ENCODE data around the gene CCN5.

Gene CCN5

DNA sequence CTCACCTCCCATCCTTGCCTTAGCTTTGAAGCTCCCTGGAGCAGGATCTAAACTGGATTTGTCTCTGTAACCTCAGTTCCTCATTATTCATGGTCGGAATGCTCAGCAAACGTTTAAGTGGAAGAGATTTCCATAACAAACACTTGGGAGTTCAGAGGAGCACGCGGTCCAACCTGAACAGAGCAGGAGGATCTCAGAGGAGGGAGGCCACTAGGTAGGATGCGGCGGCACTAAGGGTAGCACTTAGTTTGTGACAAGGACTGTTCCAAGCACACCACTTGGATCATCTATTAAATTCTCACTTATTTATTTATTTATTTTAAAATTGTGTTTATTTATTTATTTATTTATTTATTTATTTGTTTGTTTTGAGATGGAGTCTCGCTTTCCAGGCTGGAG lies 13.3 kb upstream of the CCN5 start:
- no peak for DNase-seq (ENCODE audit: low read depth in 1 of 2, low spot score in 1 of 2)
- TF ChIP-seq POLR2AphosphoS5 (IDR thresholded peaks at IDR 0.05; ENCODE audit: low read depth) (no peak), GABPA (IDR thresholded peaks at IDR 0.05; ENCODE audit: low read depth) (no peak), SPI1 (IDR thresholded peaks at IDR 0.05; ENCODE audit: borderline replicate concordance, low read depth) (no peak)
- TF ChIP-seq, protein P1, sequence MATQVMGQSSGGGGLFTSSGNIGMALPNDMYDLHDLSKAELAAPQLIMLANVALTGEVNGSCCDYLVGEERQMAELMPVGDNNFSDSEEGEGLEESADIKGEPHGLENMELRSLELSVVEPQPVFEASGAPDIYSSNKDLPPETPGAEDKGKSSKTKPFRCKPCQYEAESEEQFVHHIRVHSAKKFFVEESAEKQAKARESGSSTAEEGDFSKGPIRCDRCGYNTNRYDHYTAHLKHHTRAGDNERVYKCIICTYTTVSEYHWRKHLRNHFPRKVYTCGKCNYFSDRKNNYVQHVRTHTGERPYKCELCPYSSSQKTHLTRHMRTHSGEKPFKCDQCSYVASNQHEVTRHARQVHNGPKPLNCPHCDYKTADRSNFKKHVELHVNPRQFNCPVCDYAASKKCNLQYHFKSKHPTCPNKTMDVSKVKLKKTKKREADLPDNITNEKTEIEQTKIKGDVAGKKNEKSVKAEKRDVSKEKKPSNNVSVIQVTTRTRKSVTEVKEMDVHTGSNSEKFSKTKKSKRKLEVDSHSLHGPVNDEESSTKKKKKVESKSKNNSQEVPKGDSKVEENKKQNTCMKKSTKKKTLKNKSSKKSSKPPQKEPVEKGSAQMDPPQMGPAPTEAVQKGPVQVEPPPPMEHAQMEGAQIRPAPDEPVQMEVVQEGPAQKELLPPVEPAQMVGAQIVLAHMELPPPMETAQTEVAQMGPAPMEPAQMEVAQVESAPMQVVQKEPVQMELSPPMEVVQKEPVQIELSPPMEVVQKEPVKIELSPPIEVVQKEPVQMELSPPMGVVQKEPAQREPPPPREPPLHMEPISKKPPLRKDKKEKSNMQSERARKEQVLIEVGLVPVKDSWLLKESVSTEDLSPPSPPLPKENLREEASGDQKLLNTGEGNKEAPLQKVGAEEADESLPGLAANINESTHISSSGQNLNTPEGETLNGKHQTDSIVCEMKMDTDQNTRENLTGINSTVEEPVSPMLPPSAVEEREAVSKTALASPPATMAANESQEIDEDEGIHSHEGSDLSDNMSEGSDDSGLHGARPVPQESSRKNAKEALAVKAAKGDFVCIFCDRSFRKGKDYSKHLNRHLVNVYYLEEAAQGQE (IDR thresholded peaks at IDR 0.05; ENCODE audit: insufficient replicate concordance, low read depth) = no peak
- TF ChIP-seq, protein P2, sequence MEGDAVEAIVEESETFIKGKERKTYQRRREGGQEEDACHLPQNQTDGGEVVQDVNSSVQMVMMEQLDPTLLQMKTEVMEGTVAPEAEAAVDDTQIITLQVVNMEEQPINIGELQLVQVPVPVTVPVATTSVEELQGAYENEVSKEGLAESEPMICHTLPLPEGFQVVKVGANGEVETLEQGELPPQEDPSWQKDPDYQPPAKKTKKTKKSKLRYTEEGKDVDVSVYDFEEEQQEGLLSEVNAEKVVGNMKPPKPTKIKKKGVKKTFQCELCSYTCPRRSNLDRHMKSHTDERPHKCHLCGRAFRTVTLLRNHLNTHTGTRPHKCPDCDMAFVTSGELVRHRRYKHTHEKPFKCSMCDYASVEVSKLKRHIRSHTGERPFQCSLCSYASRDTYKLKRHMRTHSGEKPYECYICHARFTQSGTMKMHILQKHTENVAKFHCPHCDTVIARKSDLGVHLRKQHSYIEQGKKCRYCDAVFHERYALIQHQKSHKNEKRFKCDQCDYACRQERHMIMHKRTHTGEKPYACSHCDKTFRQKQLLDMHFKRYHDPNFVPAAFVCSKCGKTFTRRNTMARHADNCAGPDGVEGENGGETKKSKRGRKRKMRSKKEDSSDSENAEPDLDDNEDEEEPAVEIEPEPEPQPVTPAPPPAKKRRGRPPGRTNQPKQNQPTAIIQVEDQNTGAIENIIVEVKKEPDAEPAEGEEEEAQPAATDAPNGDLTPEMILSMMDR (IDR thresholded peaks at IDR 0.05; ENCODE audit: insufficient read depth, low read length) = no peak
- H3K4me3 ChIP-seq (replicated peaks; ENCODE audit: insufficient read depth, low read length) = no peak overlapping the region
- no peaks in the 10 kb centered on the region for H3K27me3 ChIP-seq (ENCODE audit: insufficient read depth, poor library complexity, severe bottlenecking)
- no peak overlapping the region for H3K27ac ChIP-seq (replicated peaks)

DNA sequence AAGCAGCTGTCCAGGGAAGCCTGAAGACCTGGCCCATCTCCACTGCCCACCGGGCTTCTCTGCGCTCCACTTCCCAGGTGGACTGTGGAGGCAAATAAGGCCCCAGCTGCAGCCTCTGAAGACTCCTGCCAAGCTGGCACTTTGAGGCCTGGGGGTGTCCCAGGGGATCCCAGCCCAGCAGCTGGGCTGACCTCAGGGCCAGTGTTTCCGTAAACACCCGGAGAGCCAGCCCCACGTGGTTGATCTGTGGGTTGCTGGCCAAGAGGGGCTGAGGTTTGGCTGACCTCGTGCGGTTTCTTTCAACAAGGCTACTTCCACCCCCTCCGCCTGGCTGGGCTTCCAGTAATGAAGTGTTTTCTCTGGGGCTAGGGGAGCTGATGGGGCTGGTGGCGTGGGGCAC lies 12.4 kb upstream of the CCN5 start:
- Histone ChIP-seq H3K27ac (replicated peaks) (no peak overlapping the region), H3K27me3 (ENCODE audit: insufficient read depth, poor library complexity, severe bottlenecking) (no peaks in the 10 kb centered on the region), H3K4me3 (replicated peaks; ENCODE audit: insufficient read depth, low read length) (no peak overlapping the region)
- TF ChIP-seq, protein P2 (IDR thresholded peaks at IDR 0.05; ENCODE audit: insufficient read depth, low read length) = no peak
- TF ChIP-seq SPI1 (IDR thresholded peaks at IDR 0.05; ENCODE audit: borderline replicate concordance, low read depth) = no peak
- TF ChIP-seq GABPA (IDR thresholded peaks at IDR 0.05; ENCODE audit: low read depth) = no peak
- TF ChIP-seq POLR2AphosphoS5 (IDR thresholded peaks at IDR 0.05; ENCODE audit: low read depth) = no peak
- TF ChIP-seq, protein P1 (IDR thresholded peaks at IDR 0.05; ENCODE audit: insufficient replicate concordance, low read depth) = no peak
- DNase-seq (ENCODE audit: low read depth in 1 of 2, low spot score in 1 of 2) = peak in 1 of 2 experiments; percentile 26

- no peak overlapping the region for H3K27ac ChIP-seq (replicated peaks)
Observed at GRCh38 chr20:44703183-44703925, 11.8 kb upstream of the CCN5 start.

More at GRCh38 chr20:44703183-44703925, 11.8 kb upstream of the CCN5 start:
- Histone ChIP-seq H3K27me3 (ENCODE audit: insufficient read depth, poor library complexity, severe bottlenecking) (no peaks in the 10 kb centered on the region), H3K4me3 (replicated peaks; ENCODE audit: insufficient read depth, low read length) (no peak overlapping the region)
- TF ChIP-seq GABPA (IDR thresholded peaks at IDR 0.05; ENCODE audit: low read depth) (no peak), SPI1 (IDR thresholded peaks at IDR 0.05; ENCODE audit: borderline replicate concordance, low read depth) (no peak), POLR2AphosphoS5 (IDR thresholded peaks at IDR 0.05; ENCODE audit: low read depth) (no peak)
- TF ChIP-seq, protein P2 (IDR thresholded peaks at IDR 0.05; ENCODE audit: insufficient read depth, low read length) = no peak
- TF ChIP-seq, protein P1 (IDR thresholded peaks at IDR 0.05; ENCODE audit: insufficient replicate concordance, low read depth) = no peak
- DNase-seq (ENCODE audit: low read depth in 1 of 2, low spot score in 1 of 2) = no peak

Measured in HL-60 (cell line).